Smooth muscle cell (in vitro differentiated cells): Measurements from ENCODE around the gene KCNK7. TPM values are rescaled to one million over a fixed set of nuclear protein-coding genes. Genes with fewer than 3 reads are reported as not detected.

Experiments
- DNase-seq: peaks from one replicate; lab custom pipeline; 2025; ENCODE audit not compliant: unreplicated experiment; lab: John Stamatoyannopoulos, UW
- H2AFZ ChIP-seq: fragments of 200-600 bp; sonication (generic); 2 replicates; pipeline ENCODE4 v1.6.0; 2016; ENCODE audit warnings: antibody characterized with exemption, low read depth, mild to moderate bottlenecking
- H3F3A ChIP-seq: fragments of 200-600 bp; sonication (generic); 2 replicates; pipeline ENCODE4 v1.6.0; 2017; ENCODE audit warnings: antibody characterized with exemption, low read depth
- H3K27ac ChIP-seq: fragments of 200-600 bp; sonication (generic); 2 replicates; pipeline ENCODE4 v1.5.1; 2016; ENCODE audit warnings: low read depth, mild to moderate bottlenecking
- H3K27me3 ChIP-seq: fragments of 200-600 bp; sonication (generic); 2 replicates; pipeline ENCODE4 v1.6.1; 2016; ENCODE audit warnings: low read depth, mild to moderate bottlenecking
- H3K36me3 ChIP-seq: fragments of 200-600 bp; sonication (generic); 2 replicates; pipeline ENCODE4 v1.5.1; 2016; ENCODE audit warnings: low read depth
- H3K4me1 ChIP-seq: fragments of 200-600 bp; sonication (generic); 2 replicates; pipeline ENCODE4 v1.5.1; 2016; ENCODE audit warnings: low read depth
- H3K4me2 ChIP-seq: fragments of 200-600 bp; sonication (generic); 2 replicates; pipeline ENCODE4 v1.6.0; 2016; ENCODE audit warnings: mild to moderate bottlenecking
- H3K4me3 ChIP-seq: fragments of 200-600 bp; sonication (generic); 2 replicates; pipeline ENCODE4 v1.5.1; 2016; ENCODE audit warnings: mild to moderate bottlenecking
- H3K79me2 ChIP-seq: fragments of 200-600 bp; sonication (generic); 2 replicates; pipeline ENCODE4 v1.6.0; 2016; ENCODE audit warnings: low read depth, mild to moderate bottlenecking
- H3K9ac ChIP-seq: fragments of 200-600 bp; sonication (generic); 2 replicates; pipeline ENCODE4 v1.6.0; 2016; ENCODE audit warnings: low read depth
- H3K9me3 ChIP-seq: fragments of 200-600 bp; sonication (generic); replicated peaks from 2 replicates; pipeline ENCODE4 v1.5.1; 2016; ENCODE audit warnings: low read depth
- H4K20me1 ChIP-seq: fragments of 200-600 bp; sonication (generic); 2 replicates; pipeline ENCODE4 v1.6.0; 2016; ENCODE audit warnings: low read depth
- WGBS: methylation state at CpG from one replicate; pipeline ENCODE4 v1.1.7; 2016; ENCODE audit warnings: low lambda C conversion rate; 5-methylcytosine and 5-hydroxymethylcytosine counted together
- polyA plus RNA-seq: library from polyadenylated mRNA; unstranded; fragments of >200 nt; fragmentation: Nextera tagmentation; extraction: Ambion mirVana; gene quantifications from 2 replicates; pipeline ENCODE4 v1.2.1, GENCODE V29; 2016
- total RNA-seq: library from RNA; depleted of rRNA; stranded (reverse); fragments of >200 nt; gene quantifications from 2 replicates; pipeline ENCODE4 v1.2.3, GENCODE V29; 2014
- TF ChIP-seq, protein P1 (sequence below): fragments of 200-600 bp; sonication (generic); IDR thresholded peaks from 2 replicates; pipeline ENCODE4 v1.5.1; 2017; ENCODE audit warnings: borderline replicate concordance, mild to moderate bottlenecking, antibody characterized with exemption; ENCODE audit not compliant: insufficient read depth, poor library complexity, severe bottlenecking

The KCNK7 gene
- total and polyA plus RNA-seq, 2 experiments from 2014 or later: not detected

GRCh38 chr11:65593518-65594414 lies 1.8 kb downstream of the KCNK7 start:
- no peaks in the 10 kb centered on the region for H3K79me2 ChIP-seq
- H3K36me3 ChIP-seq: no peaks in the 10 kb centered on the region
- H3K4me3 ChIP-seq: no peak overlapping the region
- no peak for DNase-seq
- TF ChIP-seq, protein P1, sequence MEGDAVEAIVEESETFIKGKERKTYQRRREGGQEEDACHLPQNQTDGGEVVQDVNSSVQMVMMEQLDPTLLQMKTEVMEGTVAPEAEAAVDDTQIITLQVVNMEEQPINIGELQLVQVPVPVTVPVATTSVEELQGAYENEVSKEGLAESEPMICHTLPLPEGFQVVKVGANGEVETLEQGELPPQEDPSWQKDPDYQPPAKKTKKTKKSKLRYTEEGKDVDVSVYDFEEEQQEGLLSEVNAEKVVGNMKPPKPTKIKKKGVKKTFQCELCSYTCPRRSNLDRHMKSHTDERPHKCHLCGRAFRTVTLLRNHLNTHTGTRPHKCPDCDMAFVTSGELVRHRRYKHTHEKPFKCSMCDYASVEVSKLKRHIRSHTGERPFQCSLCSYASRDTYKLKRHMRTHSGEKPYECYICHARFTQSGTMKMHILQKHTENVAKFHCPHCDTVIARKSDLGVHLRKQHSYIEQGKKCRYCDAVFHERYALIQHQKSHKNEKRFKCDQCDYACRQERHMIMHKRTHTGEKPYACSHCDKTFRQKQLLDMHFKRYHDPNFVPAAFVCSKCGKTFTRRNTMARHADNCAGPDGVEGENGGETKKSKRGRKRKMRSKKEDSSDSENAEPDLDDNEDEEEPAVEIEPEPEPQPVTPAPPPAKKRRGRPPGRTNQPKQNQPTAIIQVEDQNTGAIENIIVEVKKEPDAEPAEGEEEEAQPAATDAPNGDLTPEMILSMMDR: peak; percentile 58
- H3K4me2 ChIP-seq: no peak overlapping the region
- peaks cover 5% of the 10 kb centered on the region for H3F3A ChIP-seq
- H3K9ac ChIP-seq: no peak overlapping the region
- H3K27me3 ChIP-seq: no peaks in the 10 kb centered on the region
- no peak overlapping the region for H3K27ac ChIP-seq
- WGBS: 87% methylated on average over 26 of the region's 26 CpGs
- peaks cover 16% of the 10 kb centered on the region for H3K4me1 ChIP-seq
- H3K9me3 ChIP-seq: no peaks in the 10 kb centered on the region
- H4K20me1 ChIP-seq: no peaks in the 10 kb centered on the region
- H2AFZ ChIP-seq: no peak overlapping the region

GRCh38 chr11:65592858-65593517 lies 2.6 kb downstream of the KCNK7 start:
- H2AFZ ChIP-seq: no peak overlapping the region
- no peaks in the 10 kb centered on the region for H3K27me3 ChIP-seq
- no peaks in the 10 kb centered on the region for H3K36me3 ChIP-seq
- peaks cover 16% of the 10 kb centered on the region for H3K4me1 ChIP-seq
- TF ChIP-seq, protein P1: no peak
- H3K9ac ChIP-seq: no peak overlapping the region
- peak overlapping the region; percentile 40 for H3K4me3 ChIP-seq
- no peak overlapping the region for H3K27ac ChIP-seq
- no peak for DNase-seq
- H4K20me1 ChIP-seq: no peaks in the 10 kb centered on the region
- H3K9me3 ChIP-seq: no peaks in the 10 kb centered on the region
- 70% methylated on average over 22 of the region's 22 CpGs for WGBS
- peak overlapping the region; percentile 82 for H3K4me2 ChIP-seq
- no peaks in the 10 kb centered on the region for H3K79me2 ChIP-seq
- peaks cover 5% of the 10 kb centered on the region for H3F3A ChIP-seq

DNA sequence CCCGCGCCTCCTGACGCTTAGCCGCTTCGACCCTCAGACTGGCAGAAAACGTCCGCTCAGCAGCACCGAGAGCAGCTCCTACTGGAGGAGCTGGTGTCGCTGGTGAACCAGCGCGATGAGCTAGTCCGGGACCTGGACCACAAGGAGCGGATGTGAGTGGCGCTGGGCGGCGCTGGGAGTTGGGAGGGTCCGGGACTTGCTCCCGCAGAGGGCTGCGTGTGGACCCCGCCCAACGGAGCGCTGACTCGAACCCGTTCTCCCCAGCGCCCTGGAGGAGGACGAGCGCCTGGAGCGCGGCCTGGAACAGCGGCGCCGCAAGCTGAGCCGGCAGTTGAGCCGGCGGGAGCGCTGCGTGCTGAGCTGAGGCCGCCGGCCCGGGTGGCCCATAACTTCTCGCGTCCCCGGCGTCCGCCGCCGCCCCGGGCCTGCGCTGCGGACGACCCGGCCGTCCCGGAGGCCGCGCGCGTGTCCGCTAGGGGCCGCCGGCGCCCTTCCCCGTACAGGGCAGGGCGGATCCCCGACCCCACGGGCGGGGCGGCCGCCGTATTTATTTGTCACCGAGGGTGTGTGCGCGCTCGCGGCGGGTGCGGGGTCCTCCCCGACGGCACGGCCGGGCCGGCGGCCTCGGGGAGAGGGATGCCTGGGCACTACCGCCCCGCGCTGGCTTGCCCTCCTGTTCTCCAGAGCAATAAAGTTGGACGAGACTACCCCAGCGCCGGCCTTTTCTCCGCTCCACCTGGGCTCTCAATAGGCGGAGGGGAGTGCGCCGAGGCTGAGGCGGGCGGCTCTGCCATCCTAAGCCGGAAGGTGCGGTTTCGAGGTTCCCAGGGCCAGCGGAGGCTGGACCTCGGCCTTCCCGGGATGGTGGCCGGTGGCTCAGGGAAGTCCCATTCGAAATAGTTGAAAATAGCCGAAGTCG lies 3.4 kb downstream of the KCNK7 start:
- H3K9me3 ChIP-seq: no peaks in the 10 kb centered on the region
- peak overlapping the region; percentile 40 for H3K4me3 ChIP-seq
- no peaks in the 10 kb centered on the region for H3K79me2 ChIP-seq
- no peak overlapping the region for H2AFZ ChIP-seq
- TF ChIP-seq, protein P1: peak; percentile 12
- H3K4me1 ChIP-seq: peaks cover 16% of the 10 kb centered on the region
- no peaks in the 10 kb centered on the region for H3K36me3 ChIP-seq
- H3K27ac ChIP-seq: no peak overlapping the region
- no peaks in the 10 kb centered on the region for H4K20me1 ChIP-seq
- peak; percentile 39 for DNase-seq
- no peaks in the 10 kb centered on the region for H3K27me3 ChIP-seq
- peak overlapping the region; percentile 82 for H3K4me2 ChIP-seq
- 9% methylated on average over 101 of the region's 106 CpGs for WGBS
- H3K9ac ChIP-seq: no peak overlapping the region
- H3F3A ChIP-seq: peaks cover 5% of the 10 kb centered on the region
